ENCODE measurements around the gene VNN1. TPM values are rescaled to one million over a fixed set of nuclear protein-coding genes. Genes with fewer than 3 reads are reported as not detected.

Gene VNN1
- total and polyA plus RNA-seq, 9 donors: 0.28 to 5.0 (median 1.3) TPM; not detected in 1

GRCh38 chr6:132749111-132749510, 35.3 kb upstream of the VNN1 start:
- H3K27ac ChIP-seq: no peak overlapping the region
- intact Hi-C loops (cut with DNase I): no loop called here
- no peaks in the 10 kb centered on the region for H3K4me1 ChIP-seq (ENCODE audit: insufficient read depth)

GRCh38 chr6:132748446-132748845, 34.6 kb upstream of the VNN1 start:
- Histone ChIP-seq H3K27me3 (no peaks in the 10 kb centered on the region), H3K4me3 (no peak overlapping the region), H3K36me3 (no peaks in the 10 kb centered on the region), H3K9me3 (no peaks in the 10 kb centered on the region), H3K27ac (no peak overlapping the region), H3K4me1 (ENCODE audit: insufficient read depth) (no peaks in the 10 kb centered on the region)
- no peak for DNase-seq
- intact Hi-C loops (cut with DNase I): no loop called here
- WGBS, 3 donors: 88 to 93% (median 90%) methylated on average over 1 of the region's 1 CpG
- TF ChIP-seq CTCF (IDR thresholded peaks at IDR 0.05): no peak
- no peak for TF ChIP-seq POLR2A (IDR thresholded peaks at IDR 0.05)
- no peak for TF ChIP-seq EP300 (IDR thresholded peaks at IDR 0.05)

More at GRCh38 chr6:132749111-132749510, 35.3 kb upstream of the VNN1 start:
- H3K4me3 ChIP-seq: no peak overlapping the region
- TF ChIP-seq CTCF (IDR thresholded peaks at IDR 0.05): no peak
- TF ChIP-seq POLR2A (IDR thresholded peaks at IDR 0.05): no peak
- no peak for TF ChIP-seq EP300 (IDR thresholded peaks at IDR 0.05)
- no peaks in the 10 kb centered on the region for H3K27me3 ChIP-seq
- H3K9me3 ChIP-seq: no peaks in the 10 kb centered on the region
- DNase-seq: no peak
- WGBS, 3 donors: 64 to 69% (median 64%) methylated on average over 4 of the region's 4 CpGs
- no peaks in the 10 kb centered on the region for H3K36me3 ChIP-seq

GRCh38 chr6:132746048-132746447, 32.2 kb upstream of the VNN1 start:
- Histone ChIP-seq H3K27me3 (no peaks in the 10 kb centered on the region), H3K36me3 (no peaks in the 10 kb centered on the region), H3K9me3 (no peaks in the 10 kb centered on the region), H3K4me1 (ENCODE audit: insufficient read depth) (no peaks in the 10 kb centered on the region), H3K27ac (no peak overlapping the region), H3K4me3 (no peak overlapping the region)
- WGBS, 3 donors: 65 to 90% (median 66%) methylated on average over 1 of the region's 1 CpG
- no peak for TF ChIP-seq CTCF (IDR thresholded peaks at IDR 0.05)
- TF ChIP-seq POLR2A (IDR thresholded peaks at IDR 0.05): no peak
- TF ChIP-seq EP300 (IDR thresholded peaks at IDR 0.05): no peak
- DNase-seq: no peak
- intact Hi-C loops (cut with DNase I): no loop called here

- H3K27me3 ChIP-seq: no peaks in the 10 kb centered on the region
- 58 to 71% (median 64%) methylated on average over 4 of the region's 4 CpGs for WGBS, 3 donors
- H3K36me3 ChIP-seq: no peaks in the 10 kb centered on the region
- no peak for TF ChIP-seq POLR2A (IDR thresholded peaks at IDR 0.05)
- TF ChIP-seq EP300 (IDR thresholded peaks at IDR 0.05): no peak
- no peak for TF ChIP-seq CTCF (IDR thresholded peaks at IDR 0.05)
- H3K27ac ChIP-seq: no peak overlapping the region
- no peaks in the 10 kb centered on the region for H3K4me1 ChIP-seq (ENCODE audit: insufficient read depth)
- intact Hi-C loops (cut with DNase I): no loop called here
- DNase-seq: no peak
- no peaks in the 10 kb centered on the region for H3K9me3 ChIP-seq
- no peak overlapping the region for H3K4me3 ChIP-seq
Measured at GRCh38 chr6:132742495-132742894, 28.6 kb upstream of the VNN1 start.
